Ovary (tissue), 3 donors: ENCODE measurements around the gene DDX24.

Source experiments
- EP300 ChIP-seq: sonication (generic); formaldehyde crosslinking; IDR thresholded peaks from one replicate; pipeline ENCODE4 v1.6.1; 2017; ENCODE audit warnings: antibody characterized with exemption
- POLR2A ChIP-seq: fragments of 450-650 bp; IDR thresholded peaks from one replicate; pipeline ENCODE4 v1.6.1; 2017; ENCODE audit warnings: antibody characterized with exemption, mild to moderate bottlenecking, moderate library complexity
- TF ChIP-seq, protein P1 (sequence below), 3 donors: fragments of 450-650 bp in 2 of 3; fragments of 200-600 bp in 1 of 3; IDR thresholded peaks; one replicate each; pipeline versions ENCODE4 v1.5.1 to v1.8.0; 2016 to 2022; ENCODE audit warnings: antibody characterized with exemption in 3 of 3, mild to moderate bottlenecking in 1 of 3
- donor health status: DM: no; HTN: no; CAD: no.

DNA sequence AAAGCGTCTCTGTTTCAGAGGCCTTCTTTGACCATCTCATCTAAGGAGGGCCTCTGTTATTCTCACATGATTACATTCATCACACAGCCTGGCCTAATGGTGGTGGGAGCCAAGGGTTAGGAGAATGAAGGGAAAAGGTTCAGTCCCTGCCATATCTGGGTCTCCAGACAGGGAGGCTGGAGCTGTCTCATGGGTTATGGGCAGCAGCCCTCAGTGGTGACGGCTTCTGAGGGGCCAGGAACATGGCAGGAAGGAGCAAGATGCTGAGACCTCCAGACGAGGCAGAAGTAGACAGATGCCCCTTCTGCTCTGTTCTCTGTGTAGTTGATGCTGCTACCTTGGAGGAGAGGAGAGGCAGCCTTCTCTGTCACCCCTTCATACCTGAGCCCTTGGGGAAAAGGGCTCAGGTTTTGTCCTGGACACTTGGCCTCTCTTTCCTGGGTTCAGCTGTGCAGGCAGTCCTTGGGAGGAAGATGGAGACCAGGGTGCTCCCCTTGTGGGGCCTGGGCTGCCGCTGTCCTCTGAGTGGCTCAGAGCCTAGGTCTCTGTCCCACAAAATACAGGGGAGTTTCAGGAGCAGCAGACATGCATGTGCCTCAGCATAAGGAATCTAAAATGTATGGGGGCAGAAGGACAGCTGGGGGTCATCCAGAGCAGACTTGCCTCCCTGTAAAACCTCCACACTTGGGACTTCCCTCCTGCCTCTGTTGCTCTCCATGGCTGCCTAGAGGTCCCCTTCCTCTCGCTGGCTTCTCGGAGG is 44.8 kb upstream of the DDX24 start:
- TF ChIP-seq EP300 (no peak), POLR2A (no peak)
- TF ChIP-seq, protein P1, sequence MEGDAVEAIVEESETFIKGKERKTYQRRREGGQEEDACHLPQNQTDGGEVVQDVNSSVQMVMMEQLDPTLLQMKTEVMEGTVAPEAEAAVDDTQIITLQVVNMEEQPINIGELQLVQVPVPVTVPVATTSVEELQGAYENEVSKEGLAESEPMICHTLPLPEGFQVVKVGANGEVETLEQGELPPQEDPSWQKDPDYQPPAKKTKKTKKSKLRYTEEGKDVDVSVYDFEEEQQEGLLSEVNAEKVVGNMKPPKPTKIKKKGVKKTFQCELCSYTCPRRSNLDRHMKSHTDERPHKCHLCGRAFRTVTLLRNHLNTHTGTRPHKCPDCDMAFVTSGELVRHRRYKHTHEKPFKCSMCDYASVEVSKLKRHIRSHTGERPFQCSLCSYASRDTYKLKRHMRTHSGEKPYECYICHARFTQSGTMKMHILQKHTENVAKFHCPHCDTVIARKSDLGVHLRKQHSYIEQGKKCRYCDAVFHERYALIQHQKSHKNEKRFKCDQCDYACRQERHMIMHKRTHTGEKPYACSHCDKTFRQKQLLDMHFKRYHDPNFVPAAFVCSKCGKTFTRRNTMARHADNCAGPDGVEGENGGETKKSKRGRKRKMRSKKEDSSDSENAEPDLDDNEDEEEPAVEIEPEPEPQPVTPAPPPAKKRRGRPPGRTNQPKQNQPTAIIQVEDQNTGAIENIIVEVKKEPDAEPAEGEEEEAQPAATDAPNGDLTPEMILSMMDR (IDR thresholded peaks at IDR 0.05), result no peak
